T-helper 2 cell treated with Interferon-gamma antibody and Interleukin-4, amounts not matched to agents 5 μg/mL and 100 μg/mL, for 36 hours (primary cell): ENCODE results near the gene TPP1.

Experiments used
- DNase-seq: peaks from one replicate; pipeline ENCODE4 v3.0.0; 2021; ENCODE audit warnings: low spot score
- H3K27ac Mint-ChIP-seq: one replicate; pipeline ENCODE4 v1.8.0; 2021; ENCODE audit warnings: mild to moderate bottlenecking, mixed read lengths
- H3K27me3 Mint-ChIP-seq: one replicate; pipeline ENCODE4 v1.8.0; 2021; ENCODE audit warnings: low read depth, mixed read lengths
- H3K36me3 Mint-ChIP-seq: one replicate; pipeline ENCODE4 v1.8.0; 2021; ENCODE audit warnings: low read depth, mixed read lengths
- H3K4me1 Mint-ChIP-seq: one replicate; pipeline ENCODE4 v1.8.0; 2021; ENCODE audit warnings: low read depth, mixed read lengths
- H3K4me3 Mint-ChIP-seq: one replicate; pipeline ENCODE4 v1.8.0; 2022; ENCODE audit warnings: mild to moderate bottlenecking, moderate library complexity, mixed read lengths
- H3K9me3 Mint-ChIP-seq: one replicate; pipeline ENCODE4 v1.8.0; 2021; ENCODE audit warnings: mixed read lengths

TPP1 gene

GRCh38 chr11:6628526-6628925 is 9.3 kb upstream of the TPP1 start:
- no peak overlapping the region for H3K27ac Mint-ChIP-seq
- no peaks in the 10 kb centered on the region for H3K27me3 Mint-ChIP-seq
- H3K36me3 Mint-ChIP-seq = no peaks in the 10 kb centered on the region
- peaks cover 17% of the 10 kb centered on the region for H3K4me1 Mint-ChIP-seq
- H3K4me3 Mint-ChIP-seq = no peak overlapping the region
- no peak for DNase-seq
- H3K9me3 Mint-ChIP-seq = no peaks in the 10 kb centered on the region

GRCh38 chr11:6627762-6628241 is 8.6 kb upstream of the TPP1 start:
- peak overlapping the region; percentile 73 for H3K27ac Mint-ChIP-seq
- no peaks in the 10 kb centered on the region for H3K36me3 Mint-ChIP-seq
- no peaks in the 10 kb centered on the region for H3K27me3 Mint-ChIP-seq
- peaks cover 17% of the 10 kb centered on the region for H3K4me1 Mint-ChIP-seq
- H3K4me3 Mint-ChIP-seq = peak overlapping the region; percentile 60
- no peak for DNase-seq
- H3K9me3 Mint-ChIP-seq = no peaks in the 10 kb centered on the region

GRCh38 chr11:6626971-6627761 is 7.9 kb upstream of the TPP1 start:
- Mint-ChIP-seq H3K27me3 (no peaks in the 10 kb centered on the region), H3K9me3 (no peaks in the 10 kb centered on the region), H3K36me3 (no peaks in the 10 kb centered on the region), H3K4me3 (peak overlapping the region; percentile 60), H3K27ac (peak overlapping the region; percentile 73), H3K4me1 (peaks cover 17% of the 10 kb centered on the region)
- DNase-seq = no peak

- Mint-ChIP-seq H3K27me3 (no peaks in the 10 kb centered on the region), H3K4me3 (no peak overlapping the region), H3K27ac (no peak overlapping the region), H3K36me3 (no peaks in the 10 kb centered on the region), H3K4me1 (peaks cover 17% of the 10 kb centered on the region), H3K9me3 (no peaks in the 10 kb centered on the region)
- DNase-seq = no peak
Observed at GRCh38 chr11:6625832-6626420, 6.7 kb upstream of the TPP1 start.

- no peaks in the 10 kb centered on the region for H3K36me3 Mint-ChIP-seq
- DNase-seq = no peak
- peaks cover 17% of the 10 kb centered on the region for H3K4me1 Mint-ChIP-seq
- no peak overlapping the region for H3K4me3 Mint-ChIP-seq
- no peaks in the 10 kb centered on the region for H3K9me3 Mint-ChIP-seq
- no peaks in the 10 kb centered on the region for H3K27me3 Mint-ChIP-seq
- H3K27ac Mint-ChIP-seq = no peak overlapping the region
Observed at GRCh38 chr11:6625156-6625831, 6.1 kb upstream of the TPP1 start.

- H3K4me1 Mint-ChIP-seq = peaks cover 17% of the 10 kb centered on the region
- H3K27me3 Mint-ChIP-seq = no peaks in the 10 kb centered on the region
- H3K4me3 Mint-ChIP-seq = no peak overlapping the region
- no peak overlapping the region for H3K27ac Mint-ChIP-seq
- no peaks in the 10 kb centered on the region for H3K9me3 Mint-ChIP-seq
- no peaks in the 10 kb centered on the region for H3K36me3 Mint-ChIP-seq
- DNase-seq = no peak
Observed at GRCh38 chr11:6623391-6624363, 4.5 kb upstream of the TPP1 start.

GRCh38 chr11:6622261-6623171 is 3.3 kb upstream of the TPP1 start:
- Mint-ChIP-seq H3K4me1 (peaks cover 9% of the 10 kb centered on the region), H3K36me3 (no peaks in the 10 kb centered on the region), H3K27me3 (no peaks in the 10 kb centered on the region), H3K27ac (no peak overlapping the region), H3K4me3 (no peak overlapping the region), H3K9me3 (no peaks in the 10 kb centered on the region)
- DNase-seq = no peak

GRCh38 chr11:6621711-6622211 is 2.5 kb upstream of the TPP1 start:
- Mint-ChIP-seq H3K4me3 (no peak overlapping the region), H3K9me3 (no peaks in the 10 kb centered on the region), H3K4me1 (peaks cover 4% of the 10 kb centered on the region), H3K36me3 (no peaks in the 10 kb centered on the region), H3K27ac (no peak overlapping the region), H3K27me3 (no peaks in the 10 kb centered on the region)
- DNase-seq = no peak

GRCh38 chr11:6620636-6621035 is 1.4 kb upstream of the TPP1 start:
- H3K4me3 Mint-ChIP-seq = no peak overlapping the region
- no peaks in the 10 kb centered on the region for H3K27me3 Mint-ChIP-seq
- H3K9me3 Mint-ChIP-seq = no peaks in the 10 kb centered on the region
- no peak for DNase-seq
- peaks cover 8% of the 10 kb centered on the region for H3K36me3 Mint-ChIP-seq
- H3K4me1 Mint-ChIP-seq = peaks cover 5% of the 10 kb centered on the region
- no peak overlapping the region for H3K27ac Mint-ChIP-seq

- Mint-ChIP-seq H3K4me1 (peaks cover 5% of the 10 kb centered on the region), H3K27ac (no peak overlapping the region), H3K4me3 (no peak overlapping the region), H3K9me3 (no peaks in the 10 kb centered on the region), H3K36me3 (peaks cover 15% of the 10 kb centered on the region), H3K27me3 (no peaks in the 10 kb centered on the region)
- DNase-seq = peak; percentile 64
Observed at GRCh38 chr11:6618117-6619003, 862 bp downstream of the TPP1 start.

- no peak for DNase-seq
- Mint-ChIP-seq H3K27ac (peak overlapping the region; percentile 40), H3K27me3 (no peaks in the 10 kb centered on the region), H3K9me3 (no peaks in the 10 kb centered on the region), H3K36me3 (peaks cover 15% of the 10 kb centered on the region), H3K4me1 (peaks cover 5% of the 10 kb centered on the region), H3K4me3 (no peak overlapping the region)
Observed at GRCh38 chr11:6617315-6617781, 1.9 kb downstream of the TPP1 start.
